GM15510 (cell line): ENCODE data around the gene XKR8.

Source experiments
- POLR2A ChIP-seq: IDR thresholded peaks from 3 replicates; pipeline ENCODE4 v1.6.1; 2011; ENCODE audit warnings: borderline replicate concordance; ENCODE audit not compliant: insufficient read length; ENCODE audit errors: extremely low read depth

XKR8 gene

DNA sequence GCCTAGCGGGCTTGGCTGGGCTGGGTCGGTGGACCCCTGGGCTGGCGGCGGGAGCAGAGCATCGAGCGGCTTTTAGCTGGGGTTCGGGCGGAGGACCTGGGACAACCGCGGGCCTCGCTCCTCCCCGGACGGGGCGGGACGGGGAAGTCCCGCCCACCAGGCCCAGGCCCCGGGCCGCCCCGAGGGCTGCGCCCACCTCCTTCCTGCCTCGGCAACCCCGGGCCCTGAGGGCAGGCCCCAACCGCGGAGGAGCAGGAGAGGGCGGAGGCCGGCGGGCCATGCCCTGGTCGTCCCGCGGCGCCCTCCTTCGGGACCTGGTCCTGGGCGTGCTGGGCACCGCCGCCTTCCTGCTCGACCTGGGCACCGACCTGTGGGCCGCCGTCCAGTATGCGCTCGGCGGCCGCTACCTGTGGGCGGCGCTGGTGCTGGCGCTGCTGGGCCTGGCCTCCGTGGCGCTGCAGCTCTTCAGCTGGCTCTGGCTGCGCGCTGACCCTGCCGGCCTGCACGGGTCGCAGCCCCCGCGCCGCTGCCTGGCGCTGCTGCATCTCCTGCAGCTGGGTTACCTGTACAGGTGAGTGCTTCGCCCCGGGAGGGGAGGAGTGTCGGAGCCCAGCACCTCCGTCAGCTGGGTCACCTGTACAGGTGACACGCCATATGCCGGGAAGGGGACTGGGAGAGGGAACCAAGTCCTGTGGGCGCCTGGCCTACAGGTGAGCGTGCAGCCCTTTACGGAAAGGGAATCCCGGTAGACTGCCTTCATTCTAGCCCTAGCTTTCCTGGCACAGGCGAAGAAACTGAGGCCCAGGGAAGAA lies at the start of gene XKR8:
XKR8 (plus strand) TSS at position 182 of the 812 bp plus-strand sequence; CDS start at position 279, 97 bp downstream.
- TF ChIP-seq POLR2A, result peak; percentile 61

DNA sequence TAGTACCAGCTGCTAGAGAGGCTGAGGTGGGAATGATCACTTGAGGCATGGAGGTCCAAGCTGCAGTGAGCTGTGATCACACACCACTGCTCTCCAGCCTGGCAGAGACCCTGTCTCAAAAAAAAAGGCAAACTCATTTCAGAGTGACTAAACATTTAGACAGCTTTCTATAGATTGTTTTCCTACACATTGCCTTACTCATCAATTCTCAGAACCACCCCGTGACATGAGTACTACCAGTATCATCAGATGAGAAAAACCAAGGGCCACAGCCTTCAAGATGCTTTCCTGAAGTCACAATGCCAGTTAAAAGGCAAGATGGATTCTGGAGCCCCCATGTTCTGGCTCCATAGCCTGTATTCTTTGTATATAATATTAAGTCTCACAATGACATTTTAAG lies 47.3 kb upstream of the XKR8 start:
- no peak for TF ChIP-seq POLR2A

GRCh38 chr1:27915082-27915575 lies 44.6 kb upstream of the XKR8 start:
- no peak for TF ChIP-seq POLR2A

DNA sequence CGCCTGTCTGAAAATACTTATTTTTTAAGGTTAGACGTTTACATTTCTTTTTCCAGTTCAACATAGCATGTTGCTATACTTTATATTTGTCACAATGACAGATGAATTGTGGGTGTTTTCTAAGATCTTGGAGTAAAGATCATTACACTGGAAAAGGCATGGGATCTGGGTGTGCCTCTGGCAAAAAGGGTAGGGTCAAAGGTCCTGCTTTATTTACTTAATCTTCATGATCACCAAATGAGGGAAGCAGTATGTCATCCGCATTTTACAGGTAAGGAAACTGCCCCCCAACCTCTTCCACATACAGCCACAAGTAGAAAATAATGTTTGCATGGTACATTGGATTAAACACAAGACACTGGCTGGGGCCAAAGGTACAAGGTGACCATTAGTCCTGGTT lies 37.5 kb upstream of the XKR8 start:
- no peak for TF ChIP-seq POLR2A

GRCh38 chr1:27928216-27928954 lies 31.4 kb upstream of the XKR8 start:
- TF ChIP-seq POLR2A, result no peak

DNA sequence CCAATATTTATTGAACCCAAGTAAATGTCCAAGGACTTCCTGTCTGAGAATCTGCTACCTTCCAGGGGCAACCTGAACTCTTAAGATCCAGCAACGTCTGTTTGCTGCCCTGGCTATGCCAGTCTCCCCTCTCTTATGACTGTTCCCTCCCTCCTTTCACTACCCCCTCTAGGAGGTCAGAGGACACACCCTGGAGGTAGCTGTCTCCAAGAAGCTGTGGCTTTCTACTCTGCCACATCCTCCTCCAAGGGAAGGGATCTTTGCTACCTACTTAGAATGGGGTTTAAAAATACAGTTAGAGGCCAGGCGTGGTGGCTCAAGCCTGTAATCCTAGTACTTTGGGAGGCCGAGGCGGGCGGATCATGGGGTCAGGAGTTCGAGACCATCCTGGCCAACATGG lies 28.6 kb upstream of the XKR8 start:
- no peak for TF ChIP-seq POLR2A

- no peak for TF ChIP-seq POLR2A
Observed at GRCh38 chr1:27931759-27932158, 28.0 kb upstream of the XKR8 start.

DNA sequence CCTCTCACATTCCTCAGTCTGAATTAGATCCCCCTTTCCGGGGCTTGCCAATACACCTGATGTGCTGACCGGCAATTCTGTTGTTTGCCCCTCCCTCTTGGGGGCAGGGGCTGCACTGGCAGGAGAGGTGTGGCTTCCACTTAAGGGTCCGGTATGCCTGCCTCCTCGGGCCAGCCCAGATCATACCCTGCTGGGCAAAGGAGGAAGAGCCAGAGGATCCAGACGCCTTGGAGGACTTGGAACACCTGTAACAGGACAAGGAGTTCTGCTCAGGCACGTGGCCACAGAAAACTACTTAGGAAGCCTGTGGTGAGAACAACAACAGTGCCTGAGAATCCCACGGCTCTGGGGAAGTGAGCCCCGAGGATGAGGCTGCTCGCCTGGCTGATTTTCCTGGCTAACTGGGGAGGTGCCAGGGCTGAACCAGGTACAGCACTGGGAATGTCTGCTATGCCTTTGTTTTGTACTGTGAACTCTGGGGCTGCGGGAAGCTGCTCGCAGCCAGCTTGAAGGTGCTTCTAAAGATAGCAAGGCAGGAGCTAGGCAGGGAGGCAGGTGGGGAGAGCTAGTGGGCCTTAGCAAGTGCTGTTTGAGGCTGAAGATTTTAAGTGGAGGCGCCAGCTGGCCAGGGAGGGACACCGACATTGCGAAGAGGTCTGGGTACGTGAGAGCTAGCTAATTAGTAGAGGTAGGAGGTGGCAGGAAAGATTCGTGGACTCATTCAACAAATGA lies 24.8 kb upstream of the XKR8 start, which contains the start of gene SMPDL3B:
SMPDL3B (plus strand) TSS at position 183 of the 732 bp plus-strand sequence; CDS start at position 367, 184 bp downstream.
- TF ChIP-seq POLR2A, result no peak

DNA sequence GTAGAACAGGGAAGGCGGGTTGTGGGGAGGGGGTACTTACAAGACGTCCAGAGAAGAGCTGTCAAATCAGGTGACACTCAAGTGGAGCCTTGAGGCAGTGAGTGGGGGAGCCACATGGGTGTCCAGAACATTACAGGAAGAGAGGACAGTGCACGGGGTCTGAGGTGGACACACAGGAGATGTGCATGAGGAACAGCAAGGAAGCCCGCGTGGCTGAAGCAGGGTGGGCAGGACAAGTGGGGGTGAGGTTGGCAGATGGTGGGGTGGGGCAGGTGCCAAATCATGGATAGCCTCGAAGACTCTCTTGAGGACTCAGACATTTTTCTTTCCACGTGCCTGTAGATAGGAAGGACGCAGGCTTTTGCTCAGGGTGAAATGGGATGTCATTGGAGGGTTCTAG lies 24.1 kb upstream of the XKR8 start:
- TF ChIP-seq POLR2A, result no peak

DNA sequence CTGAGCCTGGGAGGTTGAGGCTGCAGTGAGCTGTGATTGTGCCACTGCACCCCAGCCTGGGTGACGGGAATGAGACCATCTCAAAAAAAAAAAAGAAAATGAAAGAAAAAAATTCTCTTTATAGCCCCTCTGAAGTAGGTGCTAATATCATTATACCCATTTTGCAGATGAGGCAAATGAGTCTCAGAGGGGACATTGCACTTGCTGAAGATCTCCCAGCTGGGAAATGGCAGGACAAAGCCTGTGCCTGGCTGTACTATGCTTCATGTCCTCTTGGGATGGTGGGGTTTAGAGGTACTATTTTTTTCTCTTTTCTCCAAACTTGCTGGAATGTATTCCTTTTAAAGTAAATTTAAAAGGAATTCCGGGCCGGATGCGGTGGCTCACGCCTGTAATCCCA lies 23.4 kb upstream of the XKR8 start:
- TF ChIP-seq POLR2A, result no peak

GRCh38 chr1:27937524-27937836 lies 22.3 kb upstream of the XKR8 start:
- TF ChIP-seq POLR2A, result no peak

DNA sequence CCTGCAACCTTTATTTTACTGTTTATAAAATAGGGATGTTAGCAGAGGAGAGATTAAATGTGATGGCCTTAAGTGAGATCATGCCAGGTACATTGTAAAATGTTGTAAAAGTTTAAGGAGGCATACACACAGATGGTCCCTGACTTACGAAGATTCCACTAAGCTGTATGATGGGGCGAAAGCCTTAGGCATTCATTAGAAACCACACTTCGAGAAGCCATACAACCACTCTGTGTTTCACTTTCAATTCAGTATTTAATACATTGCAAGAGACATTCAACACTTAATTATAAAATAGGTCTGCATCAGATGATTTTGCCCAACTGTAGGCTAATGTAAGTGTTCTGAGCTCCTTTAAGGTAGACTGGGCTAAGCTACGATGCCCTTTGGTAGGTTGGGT lies 21.3 kb upstream of the XKR8 start:
- no peak for TF ChIP-seq POLR2A

DNA sequence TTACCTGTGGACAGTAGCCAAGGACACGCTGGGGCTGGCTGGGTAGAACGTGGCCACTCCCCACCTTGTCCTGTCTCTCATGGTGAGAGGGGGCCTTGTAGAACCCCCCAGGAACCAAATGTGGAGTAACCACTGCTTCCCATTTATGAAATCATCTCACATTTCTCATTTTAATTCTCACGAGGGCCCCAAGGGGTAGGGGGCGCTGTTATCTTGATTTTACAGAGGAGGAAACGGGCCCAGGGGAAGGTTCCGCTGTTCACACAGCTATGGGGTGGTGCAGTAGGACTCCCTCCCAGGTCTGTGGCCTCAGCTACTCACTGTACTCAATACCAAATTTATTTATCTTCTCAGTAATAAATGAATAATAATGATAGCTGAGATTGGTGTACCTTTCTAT lies 19.5 kb upstream of the XKR8 start:
- TF ChIP-seq POLR2A, result no peak

- no peak for TF ChIP-seq POLR2A
Observed at GRCh38 chr1:27940870-27941560, 18.8 kb upstream of the XKR8 start.
